Osteoblast (primary cell): ENCODE measurements around the gene SERPINB11. TPM values are rescaled to one million over a fixed set of nuclear protein-coding genes. Genes with fewer than 3 reads are reported as not detected.
"Not testable (repeated sequence)": the region's sequence is repeated elsewhere in the genome, so short reads cannot be mapped to it uniquely, and the experiment has no call there.

ENCODE experiments used
- DNase-seq: peaks from one replicate; pipeline ENCODE4 v3.0.0; 2011; ENCODE audit warnings: low spot score, mixed read lengths; ENCODE audit not compliant: insufficient read length; ENCODE audit errors: missing footprints
- H2AFZ ChIP-seq: 2 replicates; pipeline ENCODE4 v1.6.0; 2011; ENCODE audit warnings: mild to moderate bottlenecking, low read length
- H3K27ac ChIP-seq: 2 replicates; pipeline ENCODE4 v1.5.1; 2011; ENCODE audit warnings: mild to moderate bottlenecking, low read depth, low read length, moderate library complexity
- H3K27me3 ChIP-seq: 2 replicates; pipeline ENCODE4 v1.6.0; 2012; ENCODE audit warnings: mild to moderate bottlenecking, control low read depth, inconsistent platforms, low read length, moderate library complexity; ENCODE audit not compliant: insufficient read depth
- H3K36me3 ChIP-seq: 2 replicates; pipeline ENCODE4 v1.5.1; 2011; ENCODE audit warnings: mild to moderate bottlenecking, low read length, control low read depth, moderate library complexity; ENCODE audit not compliant: insufficient read depth
- H3K4me1 ChIP-seq: 2 replicates; pipeline ENCODE4 v1.5.1; 2011; ENCODE audit warnings: mild to moderate bottlenecking, low read length, control low read depth, moderate library complexity; ENCODE audit not compliant: insufficient read depth
- H3K4me2 ChIP-seq: 2 replicates; pipeline ENCODE4 v1.6.0; 2011; ENCODE audit warnings: mild to moderate bottlenecking, low read length; ENCODE audit not compliant: insufficient read depth
- H3K4me3 ChIP-seq: fragments of 200-600 bp; sonication (generic); 3 replicates; pipeline ENCODE4 v1.5.1; 2012; ENCODE audit warnings: mild to moderate bottlenecking, low read length, inconsistent platforms; ENCODE audit not compliant: insufficient read depth
- H3K79me2 ChIP-seq: 2 replicates; pipeline ENCODE4 v1.6.0; 2012; ENCODE audit warnings: mild to moderate bottlenecking, low read length, control low read depth, inconsistent platforms; ENCODE audit not compliant: insufficient read depth
- H3K9me3 ChIP-seq: 2 replicates; pipeline ENCODE4 v1.5.1; 2011; ENCODE audit warnings: low read depth, low read length, control low read depth
- H4K20me1 ChIP-seq: 2 replicates; pipeline ENCODE4 v1.6.0; 2012; ENCODE audit warnings: mild to moderate bottlenecking, low read length, control low read depth; ENCODE audit not compliant: insufficient read depth
- CTCF ChIP-seq: IDR thresholded peaks from 2 replicates; pipeline ENCODE4 v1.5.1; 2011; ENCODE audit warnings: mild to moderate bottlenecking, low read depth, low read length, moderate library complexity; ENCODE audit errors: extremely low read depth
- total RNA-seq: library from RNA; depleted of rRNA; stranded (reverse); fragments of >200 nt; gene quantifications from 2 replicates; pipeline ENCODE4 v1.2.3, GENCODE V29; 2012

The SERPINB11 gene
- not detected in 2 replicates for total RNA-seq

- no peak for TF ChIP-seq CTCF
- Histone ChIP-seq H2AFZ (no peak within 1 kb of the TSS), H3K27me3 (no peaks in the 10 kb centered on the region), H3K36me3 (no peaks in the 10 kb centered on the region), H3K4me3 (no peak within 1 kb of the TSS), H3K4me1 (no peaks in the 10 kb centered on the region), H3K9me3 (no peaks in the 10 kb centered on the region), H3K79me2 (no peaks in the 10 kb centered on the region), H3K27ac (no peak within 1 kb of the TSS), H4K20me1 (no peaks in the 10 kb centered on the region), H3K4me2 (no peak within 1 kb of the TSS)
- no peak for DNase-seq
Measured at GRCh38 chr18:63702660-63703059, at the start of gene SERPINB11. Gene SERPINB11 (plus strand): TSS chr18:63702960. CDS start chr18:63710194, 7,234 bp downstream.

- H4K20me1 ChIP-seq, H3K9me3 ChIP-seq, H3K36me3 ChIP-seq, H3K27ac ChIP-seq, H3K4me1 ChIP-seq, H3K27me3 ChIP-seq, H3K79me2 ChIP-seq, DNase-seq, H2AFZ ChIP-seq, H3K4me3 ChIP-seq, H3K4me2 ChIP-seq: not testable (repeated sequence)
Measured at GRCh38 chr18:63658920-63659319, 43.8 kb upstream of the SERPINB11 start.

- H3K79me2 ChIP-seq, DNase-seq, H3K27ac ChIP-seq, H3K9me3 ChIP-seq, H2AFZ ChIP-seq, H3K4me3 ChIP-seq, H4K20me1 ChIP-seq, H3K27me3 ChIP-seq, H3K36me3 ChIP-seq, H3K4me2 ChIP-seq, H3K4me1 ChIP-seq: not testable (repeated sequence)
Measured at GRCh38 chr18:63661750-63662149, 41.0 kb upstream of the SERPINB11 start, which contains the start of gene SERPINB3. Gene SERPINB3 (minus strand): TSS chr18:63661893. CDS start chr18:63661216, 677 bp downstream.

- no peak for DNase-seq
- H4K20me1 ChIP-seq: no peaks in the 10 kb centered on the region
- no peaks in the 10 kb centered on the region for H3K79me2 ChIP-seq
- H3K27me3 ChIP-seq: no peaks in the 10 kb centered on the region
- no peak for TF ChIP-seq CTCF
- no peak overlapping the region for H3K27ac ChIP-seq
- no peaks in the 10 kb centered on the region for H3K4me1 ChIP-seq
- no peak overlapping the region for H3K4me3 ChIP-seq
- H3K9me3 ChIP-seq: no peaks in the 10 kb centered on the region
- no peak overlapping the region for H3K4me2 ChIP-seq
- H2AFZ ChIP-seq: no peak overlapping the region
- no peaks in the 10 kb centered on the region for H3K36me3 ChIP-seq
Measured at GRCh38 chr18:63664571-63664970, 38.2 kb upstream of the SERPINB11 start.

GRCh38 chr18:63676526-63677323 lies 26.0 kb upstream of the SERPINB11 start:
- Histone ChIP-seq H3K36me3 (no peaks in the 10 kb centered on the region), H2AFZ (no peak overlapping the region), H3K9me3 (no peaks in the 10 kb centered on the region), H3K27ac (no peak overlapping the region), H3K4me3 (no peak overlapping the region), H4K20me1 (no peaks in the 10 kb centered on the region), H3K4me2 (no peak overlapping the region), H3K27me3 (peaks cover 5% of the 10 kb centered on the region), H3K4me1 (peaks cover 3% of the 10 kb centered on the region), H3K79me2 (no peaks in the 10 kb centered on the region)
- TF ChIP-seq CTCF: no peak
- DNase-seq: no peak
